NCI-H1436 treated with DMSO at 0.1 percent for 48 hours (cell line): ENCODE measurements around the gene SALL2.
"Not testable (repeated sequence)": the region's sequence is repeated elsewhere in the genome, so short reads cannot be mapped to it uniquely, and the experiment has no call there.

Source experiments
- DNase-seq: peaks from one replicate; lab custom pipeline; 2025; lab: John Stamatoyannopoulos, UW

Gene SALL2

GRCh38 chr14:21525962-21526671 is at the start of gene SALL2:
SALL2 (minus strand) TSS chr14:21526346; CDS start chr14:21526127, 219 bp downstream.
- DNase-seq = peak; percentile 69

- DNase-seq = no peak
Observed at GRCh38 chr14:21575661-21576060, 49.5 kb upstream of the SALL2 start.

GRCh38 chr14:21572604-21573003 is 46.5 kb upstream of the SALL2 start:
- DNase-seq = no peak

- no peak for DNase-seq
Observed at GRCh38 chr14:21558703-21559170, 32.6 kb upstream of the SALL2 start.

GRCh38 chr14:21557084-21557901 is 31.1 kb upstream of the SALL2 start:
- peak; percentile 67 for DNase-seq

GRCh38 chr14:21556378-21557083 is 30.4 kb upstream of the SALL2 start:
- no peak for DNase-seq

- no peak for DNase-seq
Observed at GRCh38 chr14:21553266-21553665, 27.1 kb upstream of the SALL2 start.

- not testable (repeated sequence) for DNase-seq
Observed at GRCh38 chr14:21544588-21544987, 18.4 kb upstream of the SALL2 start.

GRCh38 chr14:21543963-21544362 is 17.8 kb upstream of the SALL2 start:
- no peak for DNase-seq

- no peak for DNase-seq
Observed at GRCh38 chr14:21543521-21543960, 17.4 kb upstream of the SALL2 start.

- DNase-seq = no peak
Observed at GRCh38 chr14:21541413-21542074, 15.4 kb upstream of the SALL2 start.

- no peak for DNase-seq
Observed at GRCh38 chr14:21539189-21539940, 13.2 kb upstream of the SALL2 start.

GRCh38 chr14:21537090-21537424 is 10.9 kb upstream of the SALL2 start:
- DNase-seq = no peak

- DNase-seq = no peak
Observed at GRCh38 chr14:21536418-21537089, 10.4 kb upstream of the SALL2 start.

- DNase-seq = no peak
Observed at GRCh38 chr14:21535545-21536417, 9.6 kb upstream of the SALL2 start.

- DNase-seq = no peak
Observed at GRCh38 chr14:21534576-21534975, 8.4 kb upstream of the SALL2 start.

GRCh38 chr14:21533294-21533693 is 7.1 kb upstream of the SALL2 start:
- DNase-seq = no peak

GRCh38 chr14:21529515-21529914 is 3.4 kb upstream of the SALL2 start:
- no peak for DNase-seq
